Endothelial cell of umbilical vein (primary cell): ENCODE data around the gene METTL13. TPM values are rescaled to one million over a fixed set of nuclear protein-coding genes. Genes with fewer than 3 reads are reported as not detected.

Source experiments
- BruUV-seq: library from RNA; stranded (reverse); fragments of 400-500 nt; replicated peaks from 2 replicates; lab custom pipeline; 2021; lab: Mats Ljungman, UMichigan
- CTCF ChIA-PET: fragments of 300-600, 350-600 bp; sonication (Branson Sonifier 250); formaldehyde crosslinking; loops from one replicate; lab custom pipeline; 2021; ENCODE audit warnings: antibody characterized with exemption, inconsistent platforms; lab: Charles Lee
- POLR2A ChIA-PET: fragments of 300-600, 350-600 bp; sonication (Branson Sonifier 250); formaldehyde crosslinking; loops from one replicate; lab custom pipeline; 2021; ENCODE audit warnings: antibody characterized with exemption, inconsistent platforms; lab: Charles Lee
- DNase-seq: peaks from one replicate; pipeline ENCODE4 v3.0.0-alpha.2; 2011; ENCODE audit warnings: low read depth, low spot score
- FAIRE-seq: peaks from 2 replicates; lab custom pipeline; 2011; peaks lifted over from hg19 to GRCh38; lab: Jason Lieb, UNC
- H2AFZ ChIP-seq: 2 replicates; pipeline ENCODE4 v1.6.0; 2012; ENCODE audit warnings: low read depth, low read length, control low read depth, inconsistent platforms
- H3K27ac ChIP-seq: 2 replicates; pipeline ENCODE4 v1.5.1; 2011; ENCODE audit warnings: low read depth, mild to moderate bottlenecking, control low read depth, low read length, moderate library complexity; ENCODE audit not compliant: insufficient read depth
- H3K27me3 ChIP-seq, 2 experiments: 2 replicates each; pipeline versions ENCODE4 v1.6.0 to v1.6.1; 2011; ENCODE audit warnings: low read length in 2 of 2, mixed read lengths in 1 of 2; ENCODE audit not compliant: control insufficient read depth in 2 of 2, insufficient read depth in 2 of 2
- H3K36me3 ChIP-seq, 2 experiments: 2 replicates in 1 of 2; 3 replicates in 1 of 2; pipeline ENCODE4 v1.5.1; 2011; ENCODE audit warnings: low read length in 2 of 2, mild to moderate bottlenecking in 1 of 2, moderate library complexity in 1 of 2; ENCODE audit not compliant: control insufficient read depth in 2 of 2, insufficient read depth in 2 of 2; ENCODE audit errors: extremely low read depth in 1 of 2
- H3K4me1 ChIP-seq: 3 replicates; pipeline ENCODE4 v1.5.1; 2011; ENCODE audit warnings: mild to moderate bottlenecking, low read length; ENCODE audit not compliant: control insufficient read depth, insufficient read depth; ENCODE audit errors: extremely low read depth
- H3K4me2 ChIP-seq: 2 replicates; pipeline ENCODE4 v1.6.1; 2011; ENCODE audit warnings: low read length, control low read depth, mixed read lengths; ENCODE audit not compliant: insufficient read depth
- H3K4me3 ChIP-seq, 3 experiments: fragments of 200-600 bp in 1 of 3; sonication (generic), shearing (Covaris generic) in 1 of 3; replicated peaks in 1 of 3; 2 replicates each; pipeline ENCODE4 v1.5.1; 2011 to 2016; ENCODE audit warnings: control low read depth in 3 of 3, low read length in 3 of 3, mild to moderate bottlenecking in 2 of 3, inconsistent platforms in 1 of 3, low read depth in 1 of 3, moderate library complexity in 1 of 3; ENCODE audit not compliant: insufficient read depth in 1 of 3
- H3K79me2 ChIP-seq: 2 replicates; pipeline ENCODE4 v1.6.0; 2012; ENCODE audit warnings: low read length, inconsistent platforms; ENCODE audit not compliant: control insufficient read depth, insufficient read depth
- H3K9ac ChIP-seq: replicated peaks from 2 replicates; pipeline ENCODE3; 2011; ENCODE audit warnings: low read length, control low read depth; ENCODE audit not compliant: insufficient read depth; ENCODE audit errors: extremely low read depth
- H3K9me1 ChIP-seq: replicated peaks from 3 replicates; pipeline ENCODE4 v1.6.0; 2011; ENCODE audit warnings: mild to moderate bottlenecking, low read length; ENCODE audit not compliant: control insufficient read depth, insufficient read depth; ENCODE audit errors: extremely low read depth
- H3K9me3 ChIP-seq: replicated peaks from 2 replicates; pipeline ENCODE4 v1.5.1; 2012; ENCODE audit warnings: low read length, inconsistent platforms; ENCODE audit not compliant: control insufficient read depth, insufficient read depth
- H4K20me1 ChIP-seq: replicated peaks from 2 replicates; pipeline ENCODE3; 2011; ENCODE audit warnings: mild to moderate bottlenecking, low read length; ENCODE audit not compliant: control insufficient read depth, insufficient read depth; ENCODE audit errors: extremely low read depth
- CTCF ChIP-seq, 2 donors: IDR thresholded peaks; 1 replicate in 1 of 2; 2 replicates in 1 of 2; pipeline ENCODE4 v1.5.1; 2011; ENCODE audit warnings: low read length in 2 of 2, mild to moderate bottlenecking in 2 of 2, moderate library complexity in 2 of 2, control low read depth in 1 of 2, inconsistent platforms in 1 of 2, low read depth in 1 of 2; ENCODE audit not compliant: insufficient read depth in 1 of 2; ENCODE audit errors: extremely low read depth in 1 of 2
- EZH2 ChIP-seq: IDR thresholded peaks from 2 replicates; pipeline ENCODE4 v1.6.1; 2012; ENCODE audit warnings: borderline replicate concordance, low read depth, mild to moderate bottlenecking, moderate library complexity, low read length, inconsistent platforms; ENCODE audit not compliant: severe bottlenecking
- FOS ChIP-seq: IDR thresholded peaks from 2 replicates; pipeline ENCODE4 v1.6.1; 2011; ENCODE audit warnings: mild to moderate bottlenecking, low read length, moderate library complexity, borderline replicate concordance; ENCODE audit not compliant: insufficient read depth
- GATA2 ChIP-seq: IDR thresholded peaks from 2 replicates; pipeline ENCODE4 v1.7.0; 2011; ENCODE audit warnings: low read depth, mild to moderate bottlenecking, moderate library complexity, mixed read lengths, low read length; ENCODE audit not compliant: insufficient read length, insufficient read depth
- JUN ChIP-seq: IDR thresholded peaks from 2 replicates; pipeline ENCODE4 v1.6.1; 2011; ENCODE audit warnings: borderline replicate concordance, low read depth; ENCODE audit not compliant: insufficient read length, insufficient read depth
- MYC ChIP-seq: IDR thresholded peaks from one replicate; pipeline ENCODE4 v1.6.1; 2011; ENCODE audit warnings: mild to moderate bottlenecking, low read depth, low read length
- dilution Hi-C: fragments of 300-500 bp; cut with MboI; formaldehyde crosslinking; loops from one replicate; pipeline ENCODE4 v1.15.0; 2019; ENCODE audit warnings: low sequenced_read_pairs; ENCODE audit not compliant: extremely low pct_ligation_motif_present
- intact Hi-C: fragments of 100-400 bp; cut with micrococcal nuclease; formaldehyde crosslinking; loops from one replicate; pipeline ENCODE4 v1.10.0; 2022
- polyA plus RNA-seq, 4 experiments: library from polyadenylated mRNA; depleted of rRNA in 3 of 4; stranded (reverse) in 3 of 4; unstranded in 1 of 4; fragments of >200 nt; gene quantifications; 2 replicates each; pipeline versions ENCODE4 v1.2.1 to v1.2.3, GENCODE V29; 2011 to 2012; ENCODE audit warnings: missing spikeins in 1 of 4
- total RNA-seq: library from RNA; stranded (reverse); gene quantifications from 2 replicates; pipeline ENCODE4 v1.2.3, GENCODE V29; 2021

METTL13 gene
- total and polyA plus RNA-seq, 2 donors (not counting 3 experiments of a cell fraction or from before 2014, with no cell fraction given) = 21.2 to 26.5 TPM

GRCh38 chr1:171787686-171788480, 6.4 kb downstream of the METTL13 start:
- Histone ChIP-seq H3K36me3 (peaks cover 26 to 33% of the 10 kb centered on the region in 2 experiments), H3K27me3 (no peaks in the 10 kb centered on the region), H3K4me3 (no peak overlapping the region), H3K79me2 (peaks cover 22% of the 10 kb centered on the region), H4K20me1 (no peaks in the 10 kb centered on the region), H3K27ac (no peak overlapping the region), H3K4me1 (peaks cover 2% of the 10 kb centered on the region), H3K4me2 (no peak overlapping the region), H3K9me1 (no peaks in the 10 kb centered on the region), H3K9me3 (no peaks in the 10 kb centered on the region), H2AFZ (no peak overlapping the region), H3K9ac (no peak overlapping the region)
- BruUV-seq = no TSS peak
- dilution Hi-C loops = loop anchor here (25.0 kb wide), 1 partner anchor 199 kb away; no protein-coding TSS in a partner anchor
- FAIRE-seq = no peak
- TF ChIP-seq JUN (no peak), GATA2 (no peak), FOS (no peak), EZH2 (no peak), MYC (no peak), CTCF (IDR thresholded peaks at IDR 0.05; ENCODE audit: extremely low read depth in 1 of 2, insufficient read depth in 1 of 2, low read depth in 1 of 2, low read length in 2 of 2) (no peak)
- POLR2A ChIA-PET = no interaction called here
- intact Hi-C loops = no loop called here
- CTCF ChIA-PET = no interaction called here
- DNase-seq = no peak
